Mesodermal cell (in vitro differentiated cells): Measurements from ENCODE around the gene RSPH9.
A peak's percentile ranks its signal among the peaks of the same experiment; 100 is the strongest.

ENCODE experiments used
- H3K27ac ChIP-seq: 2 replicates; pipeline ENCODE4 v1.7.0; 2013; ENCODE audit warnings: mild to moderate bottlenecking, low read depth, low read length, moderate library complexity; ENCODE audit not compliant: severe bottlenecking
- H3K36me3 ChIP-seq: 2 replicates; pipeline ENCODE4 v1.7.1; 2013; ENCODE audit warnings: mild to moderate bottlenecking, low read length, moderate library complexity; ENCODE audit not compliant: control insufficient read depth, insufficient read depth
- H3K4me1 ChIP-seq: one replicate; pipeline ENCODE4 v1.7.1; 2013; ENCODE audit warnings: mild to moderate bottlenecking, low read length; ENCODE audit not compliant: insufficient read depth, control insufficient read depth, poor library complexity, severe bottlenecking
- H3K4me3 ChIP-seq: 2 replicates; pipeline ENCODE4 v1.7.0; 2013; ENCODE audit warnings: low read length, control low read depth, mild to moderate bottlenecking; ENCODE audit not compliant: insufficient read depth, poor library complexity, severe bottlenecking; ENCODE audit errors: extremely low read depth
- H3K9me3 ChIP-seq: 2 replicates; pipeline ENCODE4 v1.7.1; 2013; ENCODE audit warnings: mild to moderate bottlenecking, low read length, moderate library complexity; ENCODE audit not compliant: control insufficient read depth
- WGBS, 2 experiments: methylation state at CpG; one replicate each; pipeline ENCODE4 v1.1.5; 2013; ENCODE audit warnings: missing lambda C conversion rate in 2 of 2; ENCODE audit not compliant: insufficient coverage in 2 of 2; 5-methylcytosine and 5-hydroxymethylcytosine counted together

The RSPH9 gene

GRCh38 chr6:43714311-43715055, 69.6 kb downstream of the RSPH9 start:
- H3K27ac ChIP-seq, result peak overlapping the region; percentile 36
- 57 to 75% methylated on average over 5 of the region's 9 CpGs for WGBS, 2 experiments
- H3K4me1 ChIP-seq, result peaks cover 7% of the 10 kb centered on the region
- H3K4me3 ChIP-seq, result no peak overlapping the region
- H3K9me3 ChIP-seq, result no peaks in the 10 kb centered on the region
- no peaks in the 10 kb centered on the region for H3K36me3 ChIP-seq

GRCh38 chr6:43715056-43715788, 70.4 kb downstream of the RSPH9 start:
- Histone ChIP-seq H3K4me1 (peaks cover 5% of the 10 kb centered on the region), H3K36me3 (no peaks in the 10 kb centered on the region), H3K27ac (no peak overlapping the region), H3K4me3 (no peak overlapping the region), H3K9me3 (no peaks in the 10 kb centered on the region)
- WGBS, 2 experiments, result 68 to 76% methylated on average over 3 to 4 of the region's 5 CpGs

GRCh38 chr6:43716099-43716498, 71.3 kb downstream of the RSPH9 start:
- H3K4me3 ChIP-seq, result no peak overlapping the region
- H3K9me3 ChIP-seq, result no peaks in the 10 kb centered on the region
- no peak overlapping the region for H3K27ac ChIP-seq
- H3K36me3 ChIP-seq, result no peaks in the 10 kb centered on the region
- H3K4me1 ChIP-seq, result peaks cover 5% of the 10 kb centered on the region
- WGBS, 2 experiments, result 88% methylated on average over 8 of the region's 9 CpGs; no CpG with 5 or more reads in 1 of the 2 experiments

- Histone ChIP-seq H3K4me3 (no peak overlapping the region), H3K36me3 (no peaks in the 10 kb centered on the region), H3K4me1 (peaks cover 5% of the 10 kb centered on the region), H3K9me3 (no peaks in the 10 kb centered on the region), H3K27ac (no peak overlapping the region)
- WGBS, 2 experiments, result 85 to 90% methylated on average over 6 to 7 of the region's 8 CpGs
Observed at GRCh38 chr6:43717389-43717788, 72.6 kb downstream of the RSPH9 start.

GRCh38 chr6:43717822-43718221, 73.0 kb downstream of the RSPH9 start:
- Histone ChIP-seq H3K4me3 (no peak overlapping the region), H3K36me3 (no peaks in the 10 kb centered on the region), H3K4me1 (peaks cover 5% of the 10 kb centered on the region), H3K9me3 (no peaks in the 10 kb centered on the region), H3K27ac (no peak overlapping the region)
- WGBS, 2 experiments, result 96 to 100% methylated on average over 2 to 5 of the region's 12 CpGs

- no peaks in the 10 kb centered on the region for H3K9me3 ChIP-seq
- peaks cover 5% of the 10 kb centered on the region for H3K4me1 ChIP-seq
- H3K27ac ChIP-seq, result no peak overlapping the region
- H3K36me3 ChIP-seq, result no peaks in the 10 kb centered on the region
- no peak overlapping the region for H3K4me3 ChIP-seq
- WGBS, 2 experiments, result 79 to 86% methylated on average over 5 to 8 of the region's 13 CpGs
Observed at GRCh38 chr6:43718387-43719105, 73.7 kb downstream of the RSPH9 start.

- Histone ChIP-seq H3K27ac (no peak overlapping the region), H3K4me3 (no peak overlapping the region), H3K9me3 (no peaks in the 10 kb centered on the region), H3K4me1 (peaks cover 3% of the 10 kb centered on the region), H3K36me3 (no peaks in the 10 kb centered on the region)
- 60% methylated on average over 2 of the region's 7 CpGs; no CpG with 5 or more reads in 1 of the 2 experiments for WGBS, 2 experiments
Observed at GRCh38 chr6:43719511-43719910, 74.7 kb downstream of the RSPH9 start.

- Histone ChIP-seq H3K4me1 (no peaks in the 10 kb centered on the region), H3K9me3 (no peaks in the 10 kb centered on the region), H3K36me3 (no peaks in the 10 kb centered on the region), H3K4me3 (no peak overlapping the region), H3K27ac (no peak overlapping the region)
- WGBS, 2 experiments, result 90 to 93% methylated on average over 2 of the region's 4 CpGs
Observed at GRCh38 chr6:43720999-43721398, 76.2 kb downstream of the RSPH9 start.
